ENCODE measurements around the gene FBXO47.

Gene FBXO47

GRCh38 chr17:38899421-38899820 is 67.8 kb downstream of the FBXO47 start:
- in situ Hi-C loops (cut with HindIII; ENCODE audit: low pct_ligation_motif_present, low sequenced_read_pairs), result no loop called here
- Histone ChIP-seq H3K27me3 (replicated peaks) (no peaks in the 10 kb centered on the region), H3K4me3 (ENCODE audit: low read depth, low read length) (no peak overlapping the region), H3K36me3 (replicated peaks) (peaks cover 65% of the 10 kb centered on the region), H3K27ac (no peak overlapping the region)
- TF ChIP-seq, protein P1, sequence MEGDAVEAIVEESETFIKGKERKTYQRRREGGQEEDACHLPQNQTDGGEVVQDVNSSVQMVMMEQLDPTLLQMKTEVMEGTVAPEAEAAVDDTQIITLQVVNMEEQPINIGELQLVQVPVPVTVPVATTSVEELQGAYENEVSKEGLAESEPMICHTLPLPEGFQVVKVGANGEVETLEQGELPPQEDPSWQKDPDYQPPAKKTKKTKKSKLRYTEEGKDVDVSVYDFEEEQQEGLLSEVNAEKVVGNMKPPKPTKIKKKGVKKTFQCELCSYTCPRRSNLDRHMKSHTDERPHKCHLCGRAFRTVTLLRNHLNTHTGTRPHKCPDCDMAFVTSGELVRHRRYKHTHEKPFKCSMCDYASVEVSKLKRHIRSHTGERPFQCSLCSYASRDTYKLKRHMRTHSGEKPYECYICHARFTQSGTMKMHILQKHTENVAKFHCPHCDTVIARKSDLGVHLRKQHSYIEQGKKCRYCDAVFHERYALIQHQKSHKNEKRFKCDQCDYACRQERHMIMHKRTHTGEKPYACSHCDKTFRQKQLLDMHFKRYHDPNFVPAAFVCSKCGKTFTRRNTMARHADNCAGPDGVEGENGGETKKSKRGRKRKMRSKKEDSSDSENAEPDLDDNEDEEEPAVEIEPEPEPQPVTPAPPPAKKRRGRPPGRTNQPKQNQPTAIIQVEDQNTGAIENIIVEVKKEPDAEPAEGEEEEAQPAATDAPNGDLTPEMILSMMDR (IDR thresholded peaks at IDR 0.05; ENCODE audit: low read depth, low read length, missing control alignments), result no peak
- DNase-seq, result no peak

GRCh38 chr17:38898812-38899348 is 68.3 kb downstream of the FBXO47 start:
- in situ Hi-C loops (cut with HindIII; ENCODE audit: low pct_ligation_motif_present, low sequenced_read_pairs), result no loop called here
- no peak overlapping the region for H3K4me3 ChIP-seq (ENCODE audit: low read depth, low read length)
- peaks cover 69% of the 10 kb centered on the region for H3K36me3 ChIP-seq (replicated peaks)
- DNase-seq, result no peak
- TF ChIP-seq, protein P1 (IDR thresholded peaks at IDR 0.05; ENCODE audit: low read depth, low read length, missing control alignments), result no peak
- no peaks in the 10 kb centered on the region for H3K27me3 ChIP-seq (replicated peaks)
- H3K27ac ChIP-seq, result no peak overlapping the region

DNA sequence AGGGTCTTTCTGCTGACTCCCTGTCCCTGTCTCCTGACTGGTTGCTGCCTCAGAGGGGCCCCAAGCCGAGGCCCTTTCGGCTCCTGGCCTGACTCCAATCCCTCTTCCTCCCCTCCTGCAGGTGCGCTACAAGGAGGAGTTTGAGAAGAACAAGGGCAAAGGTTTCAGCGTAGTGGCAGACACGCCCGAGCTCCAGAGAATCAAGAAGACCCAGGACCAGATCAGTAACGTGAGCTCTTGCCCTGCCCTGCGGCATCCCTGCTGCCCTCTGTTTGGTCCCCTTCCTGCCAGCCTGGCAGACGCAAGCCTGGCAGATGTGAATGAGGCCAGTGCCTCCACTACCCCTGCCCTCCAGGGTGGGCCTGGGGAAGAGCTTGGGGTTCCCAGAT is 68.9 kb downstream of the FBXO47 start:
- Histone ChIP-seq H3K27ac (no peak overlapping the region), H3K4me3 (ENCODE audit: low read depth, low read length) (no peak overlapping the region), H3K27me3 (replicated peaks) (no peaks in the 10 kb centered on the region), H3K36me3 (replicated peaks) (peaks cover 65% of the 10 kb centered on the region)
- no peak for DNase-seq
- in situ Hi-C loops (cut with HindIII; ENCODE audit: low pct_ligation_motif_present, low sequenced_read_pairs), result no loop called here
- TF ChIP-seq, protein P1 (IDR thresholded peaks at IDR 0.05; ENCODE audit: low read depth, low read length, missing control alignments), result no peak

GRCh38 chr17:38897671-38898290 is 69.4 kb downstream of the FBXO47 start:
- TF ChIP-seq, protein P1 (IDR thresholded peaks at IDR 0.05; ENCODE audit: low read depth, low read length, missing control alignments), result no peak
- Histone ChIP-seq H3K27me3 (replicated peaks) (no peaks in the 10 kb centered on the region), H3K36me3 (replicated peaks) (peaks cover 65% of the 10 kb centered on the region), H3K27ac (no peak overlapping the region), H3K4me3 (ENCODE audit: low read depth, low read length) (no peak overlapping the region)
- DNase-seq, result no peak
- in situ Hi-C loops (cut with HindIII; ENCODE audit: low pct_ligation_motif_present, low sequenced_read_pairs), result no loop called here

- H3K36me3 ChIP-seq (replicated peaks), result peaks cover 68% of the 10 kb centered on the region
- no peak overlapping the region for H3K4me3 ChIP-seq (ENCODE audit: low read depth, low read length)
- DNase-seq, result no peak
- H3K27ac ChIP-seq, result no peak overlapping the region
- in situ Hi-C loops (cut with HindIII; ENCODE audit: low pct_ligation_motif_present, low sequenced_read_pairs), result no loop called here
- no peaks in the 10 kb centered on the region for H3K27me3 ChIP-seq (replicated peaks)
- TF ChIP-seq, protein P1 (IDR thresholded peaks at IDR 0.05; ENCODE audit: low read depth, low read length, missing control alignments), result no peak
Observed at GRCh38 chr17:38897176-38897575, 70.0 kb downstream of the FBXO47 start.

Data from brain microvascular endothelial cell (primary cell).